Ovary (tissue), 3 donors: Measurements from ENCODE around the gene IL21.

Experiments used
- EP300 ChIP-seq: sonication (generic); formaldehyde crosslinking; IDR thresholded peaks from one replicate; pipeline ENCODE4 v1.6.1; 2017; ENCODE audit warnings: antibody characterized with exemption
- POLR2A ChIP-seq: fragments of 450-650 bp; IDR thresholded peaks from one replicate; pipeline ENCODE4 v1.6.1; 2017; ENCODE audit warnings: antibody characterized with exemption, mild to moderate bottlenecking, moderate library complexity
- TF ChIP-seq, protein P1 (sequence below), 3 donors: fragments of 450-650 bp in 2 of 3; fragments of 200-600 bp in 1 of 3; IDR thresholded peaks; one replicate each; pipeline versions ENCODE4 v1.5.1 to v1.8.0; 2016 to 2022; ENCODE audit warnings: antibody characterized with exemption in 3 of 3, mild to moderate bottlenecking in 1 of 3
- donor health status: DM: no; HTN: no; CAD: no.

DNA sequence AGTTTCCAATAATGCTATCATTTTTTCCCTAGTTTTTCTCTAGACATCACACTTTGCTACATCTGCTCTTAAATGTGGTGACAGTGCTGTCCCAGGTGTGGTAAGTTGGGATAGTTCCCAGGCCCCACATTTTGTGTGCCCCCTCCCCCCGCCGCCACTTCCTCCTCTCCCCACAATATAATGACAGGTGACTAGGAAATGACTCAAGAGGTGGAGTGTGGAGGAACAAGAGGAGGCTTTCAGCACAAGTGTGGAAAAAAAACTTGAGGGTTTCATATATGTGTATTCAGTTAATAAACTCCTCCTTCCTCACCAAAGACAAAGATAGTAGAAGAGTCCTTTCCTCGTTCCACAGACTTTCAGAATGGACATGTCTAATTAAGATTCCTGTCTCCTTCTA, 18.3 kb upstream of the IL21 start:
- TF ChIP-seq POLR2A (no peak), EP300 (no peak)
- TF ChIP-seq, protein P1, sequence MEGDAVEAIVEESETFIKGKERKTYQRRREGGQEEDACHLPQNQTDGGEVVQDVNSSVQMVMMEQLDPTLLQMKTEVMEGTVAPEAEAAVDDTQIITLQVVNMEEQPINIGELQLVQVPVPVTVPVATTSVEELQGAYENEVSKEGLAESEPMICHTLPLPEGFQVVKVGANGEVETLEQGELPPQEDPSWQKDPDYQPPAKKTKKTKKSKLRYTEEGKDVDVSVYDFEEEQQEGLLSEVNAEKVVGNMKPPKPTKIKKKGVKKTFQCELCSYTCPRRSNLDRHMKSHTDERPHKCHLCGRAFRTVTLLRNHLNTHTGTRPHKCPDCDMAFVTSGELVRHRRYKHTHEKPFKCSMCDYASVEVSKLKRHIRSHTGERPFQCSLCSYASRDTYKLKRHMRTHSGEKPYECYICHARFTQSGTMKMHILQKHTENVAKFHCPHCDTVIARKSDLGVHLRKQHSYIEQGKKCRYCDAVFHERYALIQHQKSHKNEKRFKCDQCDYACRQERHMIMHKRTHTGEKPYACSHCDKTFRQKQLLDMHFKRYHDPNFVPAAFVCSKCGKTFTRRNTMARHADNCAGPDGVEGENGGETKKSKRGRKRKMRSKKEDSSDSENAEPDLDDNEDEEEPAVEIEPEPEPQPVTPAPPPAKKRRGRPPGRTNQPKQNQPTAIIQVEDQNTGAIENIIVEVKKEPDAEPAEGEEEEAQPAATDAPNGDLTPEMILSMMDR (IDR thresholded peaks at IDR 0.05), result no peak
